WI38 (cell line): ENCODE results near the gene PPDPF.

ENCODE experiments used
- H3K4me3 ChIP-seq: 2 replicates; pipeline ENCODE4 v1.5.1; 2011; ENCODE audit warnings: low read depth, mild to moderate bottlenecking, control low read depth, low read length
- TF ChIP-seq, protein P1 (sequence below): IDR thresholded peaks from 2 replicates; pipeline ENCODE4 v1.5.1; 2012; ENCODE audit warnings: low read depth, mild to moderate bottlenecking, control low read depth, low read length

Gene PPDPF

DNA sequence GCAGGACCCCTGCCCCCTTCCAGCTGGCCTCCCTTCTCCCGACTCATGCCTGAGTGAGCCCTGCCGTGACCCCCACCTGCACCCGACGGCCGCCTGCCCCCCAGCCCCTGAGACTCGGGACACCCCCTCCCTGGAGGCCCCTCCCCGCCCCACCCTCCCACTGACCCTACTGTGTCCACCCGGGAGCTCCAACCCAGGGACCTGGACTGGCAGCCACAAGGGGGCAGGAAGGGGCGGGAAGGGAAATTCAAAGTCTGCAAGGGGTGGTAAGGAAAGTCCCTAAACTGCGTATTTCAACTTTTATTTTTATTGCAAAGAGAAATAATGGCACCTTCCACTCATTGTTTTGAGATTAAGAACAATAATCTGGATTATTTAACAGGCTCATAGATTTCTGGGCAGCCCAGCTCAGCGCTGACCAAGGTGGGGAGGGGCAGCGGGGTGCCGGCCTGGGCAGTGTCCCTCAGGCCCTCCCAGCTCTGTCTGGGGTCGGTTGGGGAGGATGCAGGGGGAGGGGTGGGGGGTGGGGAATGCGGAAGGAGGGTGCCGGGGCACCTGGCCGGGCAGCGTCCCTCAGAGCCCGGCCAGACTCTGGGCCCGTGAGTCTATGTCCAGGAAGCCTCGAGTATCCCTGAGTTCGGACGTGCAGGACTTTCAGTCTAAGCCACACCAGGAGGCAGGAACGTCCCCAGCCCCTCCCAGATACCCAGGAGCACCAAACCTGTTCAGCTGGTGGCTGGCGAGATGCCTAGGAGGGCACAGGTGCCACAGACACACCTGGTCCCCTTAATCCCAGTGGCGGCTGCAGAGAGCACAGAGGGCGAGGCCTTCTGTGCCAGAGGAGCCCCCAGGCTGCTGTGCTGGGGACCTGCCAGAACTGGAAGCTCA lies 17.9 kb downstream of the PPDPF start:
- H3K4me3 ChIP-seq, result 0 out of 2 replicates have a peak overlapping the region, but pooled peaks have one; percentile 10
- TF ChIP-seq, protein P1, sequence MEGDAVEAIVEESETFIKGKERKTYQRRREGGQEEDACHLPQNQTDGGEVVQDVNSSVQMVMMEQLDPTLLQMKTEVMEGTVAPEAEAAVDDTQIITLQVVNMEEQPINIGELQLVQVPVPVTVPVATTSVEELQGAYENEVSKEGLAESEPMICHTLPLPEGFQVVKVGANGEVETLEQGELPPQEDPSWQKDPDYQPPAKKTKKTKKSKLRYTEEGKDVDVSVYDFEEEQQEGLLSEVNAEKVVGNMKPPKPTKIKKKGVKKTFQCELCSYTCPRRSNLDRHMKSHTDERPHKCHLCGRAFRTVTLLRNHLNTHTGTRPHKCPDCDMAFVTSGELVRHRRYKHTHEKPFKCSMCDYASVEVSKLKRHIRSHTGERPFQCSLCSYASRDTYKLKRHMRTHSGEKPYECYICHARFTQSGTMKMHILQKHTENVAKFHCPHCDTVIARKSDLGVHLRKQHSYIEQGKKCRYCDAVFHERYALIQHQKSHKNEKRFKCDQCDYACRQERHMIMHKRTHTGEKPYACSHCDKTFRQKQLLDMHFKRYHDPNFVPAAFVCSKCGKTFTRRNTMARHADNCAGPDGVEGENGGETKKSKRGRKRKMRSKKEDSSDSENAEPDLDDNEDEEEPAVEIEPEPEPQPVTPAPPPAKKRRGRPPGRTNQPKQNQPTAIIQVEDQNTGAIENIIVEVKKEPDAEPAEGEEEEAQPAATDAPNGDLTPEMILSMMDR, result no peak

- TF ChIP-seq, protein P1, result no peak
- no peak overlapping the region for H3K4me3 ChIP-seq
Measured at GRCh38 chr20:63539092-63539430, 18.5 kb downstream of the PPDPF start.

DNA sequence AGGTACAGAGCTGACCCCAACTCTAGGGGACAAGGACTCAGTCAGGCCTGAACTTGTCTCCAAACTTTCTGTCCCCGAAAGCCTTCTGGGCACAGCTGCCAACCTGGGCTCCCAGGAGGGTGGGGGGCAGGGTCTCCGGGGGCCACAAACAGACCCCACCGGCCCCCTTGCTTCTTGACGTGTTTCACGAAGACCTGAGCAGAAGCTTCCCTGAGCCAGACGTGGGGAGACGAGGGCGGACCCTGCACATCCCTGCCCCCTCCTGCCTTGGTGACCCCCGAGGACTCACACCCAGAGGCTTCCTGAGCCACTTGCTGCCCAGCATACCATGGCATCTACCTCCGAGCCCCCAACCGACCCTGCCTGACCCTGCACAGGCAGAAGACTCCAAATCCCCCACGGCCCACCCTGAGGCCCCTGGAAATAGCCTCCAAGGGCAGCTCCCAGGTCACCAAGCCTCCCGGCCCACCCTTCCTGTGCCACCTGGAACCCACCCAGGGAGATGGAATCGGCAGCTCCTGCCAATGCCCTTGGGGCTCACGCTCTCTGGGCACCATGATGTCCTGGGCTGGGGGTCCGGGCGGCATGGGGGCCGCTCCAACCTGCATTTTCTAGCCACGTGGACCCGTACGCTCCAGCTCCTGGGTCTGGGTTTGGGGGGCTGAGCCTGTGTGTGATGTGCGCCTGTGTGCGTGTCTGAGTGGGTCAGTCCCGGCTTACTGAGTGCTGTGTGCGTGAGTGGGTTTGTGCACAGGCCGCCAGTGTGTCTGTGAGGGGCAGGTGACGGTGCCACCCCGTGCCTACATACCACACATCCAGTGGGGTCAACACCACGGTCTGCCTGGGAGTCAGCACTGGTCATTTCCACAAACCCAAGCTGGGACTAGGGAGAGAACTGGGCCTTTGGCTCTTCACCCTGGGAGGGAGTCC lies 19.1 kb downstream of the PPDPF start:
- TF ChIP-seq, protein P1, result no peak
- H3K4me3 ChIP-seq, result no peak overlapping the region

DNA sequence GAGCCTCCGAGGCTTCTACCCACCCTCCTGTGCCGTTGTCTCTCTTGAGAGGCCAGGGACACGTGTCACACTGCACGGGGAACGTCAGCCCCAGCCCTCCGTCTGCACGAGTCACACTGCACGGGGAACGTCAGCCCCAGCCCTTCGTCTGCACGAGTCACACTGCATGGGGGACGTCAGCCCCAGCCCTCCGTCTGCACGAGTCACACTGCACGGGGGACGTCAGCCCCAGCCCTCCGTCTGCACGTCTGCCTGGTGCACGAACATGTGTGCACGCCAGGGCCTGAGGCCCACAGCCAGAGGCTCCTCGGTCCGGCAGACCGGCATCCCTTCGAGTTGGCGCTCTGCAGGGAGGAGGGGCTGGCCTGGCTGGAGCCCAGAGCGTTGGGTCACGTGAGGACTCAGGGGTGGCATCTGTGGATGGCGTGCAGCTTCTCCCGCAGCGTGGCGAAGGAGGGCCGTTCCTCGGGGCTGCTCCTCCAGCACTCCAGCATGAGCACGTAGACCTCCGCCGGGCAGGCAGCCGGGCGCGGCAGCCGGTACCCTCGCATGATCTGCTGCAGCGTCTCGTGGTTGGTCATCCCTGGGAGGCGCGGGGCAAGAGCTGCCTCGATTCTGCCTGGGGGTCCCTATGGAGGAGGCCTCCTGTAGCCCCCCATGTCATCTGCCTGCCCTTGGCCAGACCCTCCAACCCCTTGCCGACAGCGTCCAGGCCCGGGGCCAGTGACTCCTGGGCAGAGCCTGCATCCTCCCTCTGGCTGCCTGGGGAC lies 20.0 kb downstream of the PPDPF start:
- no peak overlapping the region for H3K4me3 ChIP-seq

GRCh38 chr20:63541371-63541770 lies 20.8 kb downstream of the PPDPF start:
- TF ChIP-seq, protein P1, result no peak
- H3K4me3 ChIP-seq, result no peak overlapping the region

More for the DNA sequence above, 20.0 kb downstream of the PPDPF start:
- TF ChIP-seq, protein P1, result no peak

- TF ChIP-seq, protein P1, result no peak
- no peak overlapping the region for H3K4me3 ChIP-seq
Measured at GRCh38 chr20:63542031-63542559, 21.5 kb downstream of the PPDPF start.
